K562 (cell line): ENCODE measurements around the gene UAP1. TPM values are rescaled to one million over a fixed set of nuclear protein-coding genes. Genes with fewer than 3 reads are reported as not detected.

Source experiments
- CREM ChIP-seq: IDR thresholded peaks from 2 replicates; pipeline ENCODE4 v1.6.1; 2014; ENCODE audit warnings: antibody characterized with exemption, low read depth
- KDM1A ChIP-seq, 2 experiments: fragments of 450-650 bp; IDR thresholded peaks; 2 replicates each; pipeline ENCODE4 v1.6.1; 2016; ENCODE audit warnings: mild to moderate bottlenecking in 2 of 2
- MEF2D ChIP-seq: conservative IDR thresholded peaks from 2 replicates; pipeline ENCODE4 v1.6.1; 2016; ENCODE audit warnings: low read depth, missing genetic modification characterization, missing compliant biosample characterization
- NRF1 ChIP-seq, 2 experiments: fragments of 450-650 bp; IDR thresholded peaks in 1 of 2; conservative IDR thresholded peaks in 1 of 2; 2 replicates each; pipeline ENCODE4 v1.6.1; 2014; ENCODE audit warnings: mild to moderate bottlenecking in 2 of 2
- POLR2A ChIP-seq: fragments of 450-650 bp; conservative IDR thresholded peaks from 2 replicates; pipeline ENCODE4 v1.6.1; 2016
- RNF2 ChIP-seq: sonication (generic); IDR thresholded peaks from 2 replicates; pipeline ENCODE4 v1.6.1; 2016
- ZBTB1 ChIP-seq: sonication (generic); formaldehyde crosslinking; IDR thresholded peaks from 2 replicates; pipeline ENCODE4 v1.8.1; 2023; ENCODE audit warnings: missing genetic modification reagents, low read depth, mild to moderate bottlenecking, borderline replicate concordance
- ZBTB17 ChIP-seq: fragments of 450-650 bp; formaldehyde crosslinking; IDR thresholded peaks from 2 replicates; pipeline ENCODE4 v1.4.0; 2020; ENCODE audit warnings: mild to moderate bottlenecking
- ZBTB40 ChIP-seq, 2 experiments: fragments of 450-650 bp in 1 of 2; sonication (generic) in 1 of 2; formaldehyde crosslinking in 1 of 2; IDR thresholded peaks; 2 replicates each; pipeline versions ENCODE4 v1.7.1 to v1.9.0; 2016 to 2022; ENCODE audit warnings: inconsistent platforms in 1 of 2, mild to moderate bottlenecking in 1 of 2, missing genetic modification reagents in 1 of 2
- ZFP36 ChIP-seq: fragments of 150-350 bp; IDR thresholded peaks from 2 replicates; pipeline ENCODE4 v1.6.1; 2018; ENCODE audit warnings: low read length, low read depth; ENCODE audit not compliant: partially characterized antibody
- polyA plus RNA-seq, 8 experiments: library from polyadenylated mRNA; depleted of rRNA in 4 of 8; stranded (reverse) in 5 of 8; unstranded in 3 of 8; fragments of >200 nt; fragmentation: Nextera tagmentation in 2 of 8; fragmentation: Illumina TruSeq in 1 of 8; extraction: Ambion mirVana in 2 of 8; extraction: Trizol in 1 of 8; gene quantifications; 2 replicates each; pipeline versions ENCODE4 v1.2.1 to v1.2.3, GENCODE V29; 2011 to 2014; ENCODE audit warnings: inconsistent platforms in 1 of 8, missing spikeins in 1 of 8
- total RNA-seq, 7 experiments: library from RNA; depleted of rRNA in 6 of 7; stranded (reverse); fragments of >200 nt in 6 of 7; fragmentation: Illumina TruSeq in 2 of 7; extraction: Trizol in 2 of 7; gene quantifications; 2 replicates each; pipeline versions ENCODE4 v1.2.1 to v1.2.3, GENCODE V29; 2011 to 2021; ENCODE audit warnings: low replicate concordance in 1 of 7
- TF ChIP-seq, protein P1 (sequence below): fragments of 450-650 bp; formaldehyde crosslinking; IDR thresholded peaks from 2 replicates; pipeline ENCODE4 v1.4.0; 2022; ENCODE audit warnings: missing genetic modification characterization
- TF ChIP-seq, protein P2 (sequence below): sonication (generic); formaldehyde crosslinking; IDR thresholded peaks from 2 replicates; pipeline ENCODE4 v1.8.0; 2022; ENCODE audit warnings: mild to moderate bottlenecking, missing genetic modification reagents

The UAP1 gene
- total and polyA plus RNA-seq, 9 of the 15 experiments (the other 6 are each of a cell fraction or from before 2014, with no cell fraction given): 182 to 317 (median 213) TPM

DNA sequence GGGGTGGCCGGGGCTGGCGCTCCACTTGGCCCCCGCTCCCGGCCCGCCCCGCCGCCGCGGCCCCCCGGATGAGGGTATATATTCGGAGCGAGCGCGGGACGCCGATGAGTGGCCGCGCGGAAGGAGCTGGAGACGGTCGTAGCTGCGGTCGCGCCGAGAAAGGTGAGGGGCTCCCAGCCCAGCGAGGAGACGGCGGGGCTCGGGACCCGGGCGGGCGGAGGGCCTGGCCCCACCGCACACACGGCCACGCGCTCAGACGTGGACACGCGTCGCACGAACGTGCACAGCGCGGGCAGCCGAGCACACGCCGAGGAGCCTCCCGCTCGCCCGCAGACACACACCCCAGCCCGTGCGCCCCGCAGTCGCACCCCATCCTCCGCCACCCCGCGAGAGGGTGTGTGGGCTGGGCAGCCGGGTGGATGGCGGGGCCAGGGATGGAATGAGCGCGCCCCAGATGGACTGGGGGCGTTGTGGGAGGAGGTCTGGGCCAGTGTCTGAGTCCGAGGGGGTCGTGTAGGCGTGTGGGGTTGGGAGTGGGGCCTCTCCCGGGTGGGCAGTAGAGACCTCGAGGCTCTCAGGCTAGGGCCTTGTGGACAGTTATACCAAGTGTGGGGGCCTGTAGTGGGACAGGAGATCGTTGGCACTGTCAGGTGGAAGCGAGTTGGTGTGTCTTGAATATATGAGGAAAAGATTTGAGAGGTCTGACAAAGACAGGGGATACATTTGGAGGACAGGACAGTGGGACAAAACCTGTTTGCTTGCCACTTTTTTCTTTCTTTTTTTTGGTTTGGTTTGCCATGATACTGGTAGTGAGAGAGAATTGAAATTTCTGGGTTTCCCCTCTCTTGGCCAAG is at the start of gene UAP1 (continued):
- 0 out of 2 replicates have a peak, but pooled peaks have one; percentile 40 for TF ChIP-seq ZBTB40 (IDR thresholded peaks at IDR 0.05)
- TF ChIP-seq ZBTB40 (CRISPR knock-in tag; IDR thresholded peaks at IDR 0.05): peak; percentile 49; the same call in 1 of the 2 replicates
- no peak for TF ChIP-seq ZFP36
- TF ChIP-seq CREM: no peak
- TF ChIP-seq, protein P1, sequence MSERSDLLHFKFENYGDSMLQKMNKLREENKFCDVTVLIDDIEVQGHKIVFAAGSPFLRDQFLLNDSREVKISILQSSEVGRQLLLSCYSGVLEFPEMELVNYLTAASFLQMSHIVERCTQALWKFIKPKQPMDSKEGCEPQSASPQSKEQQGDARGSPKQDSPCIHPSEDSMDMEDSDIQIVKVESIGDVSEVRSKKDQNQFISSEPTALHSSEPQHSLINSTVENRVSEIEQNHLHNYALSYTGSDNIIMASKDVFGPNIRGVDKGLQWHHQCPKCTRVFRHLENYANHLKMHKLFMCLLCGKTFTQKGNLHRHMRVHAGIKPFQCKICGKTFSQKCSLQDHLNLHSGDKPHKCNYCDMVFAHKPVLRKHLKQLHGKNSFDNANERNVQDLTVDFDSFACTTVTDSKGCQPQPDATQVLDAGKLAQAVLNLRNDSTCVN (CRISPR knock-in tag): peak; percentile 45; the same call in 1 of the 2 replicates
- TF ChIP-seq, protein P2, sequence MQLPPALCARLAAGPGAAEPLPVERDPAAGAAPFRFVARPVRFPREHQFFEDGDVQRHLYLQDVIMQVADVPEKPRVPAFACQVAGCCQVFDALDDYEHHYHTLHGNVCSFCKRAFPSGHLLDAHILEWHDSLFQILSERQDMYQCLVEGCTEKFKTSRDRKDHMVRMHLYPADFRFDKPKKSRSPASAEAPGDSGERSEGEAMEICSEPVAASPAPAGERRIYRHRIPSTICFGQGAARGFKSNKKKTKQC (CRISPR knock-in tag): peak; percentile 91; the same call in 1 of the 2 replicates
- no peak for TF ChIP-seq MEF2D (tag)
- TF ChIP-seq ZBTB1 (CRISPR knock-in tag): peak; percentile 90
- peak; percentile 60; the same call in 1 of the 2 replicates for TF ChIP-seq ZBTB17
- TF ChIP-seq NRF1 (conservative IDR thresholded peaks at IDR 0.05 in 1 of 2, IDR thresholded peaks at IDR 0.05 in 1 of 2): no peak
- peak in 1 of 2 experiments; percentile 88; a peak in 2 of 4 replicates for TF ChIP-seq KDM1A (IDR thresholded peaks at IDR 0.05)
- TF ChIP-seq POLR2A: peak; percentile 97
- peak; percentile 40; the same call in 1 of the 2 replicates for TF ChIP-seq RNF2
